HG03064 (cell line): ENCODE data around the gene EDIL3.
"Not testable (repeated sequence)": the region's sequence is repeated elsewhere in the genome, so short reads cannot be mapped to it uniquely, and the experiment has no call there.

Source experiments
- ATAC-seq: cut with Tn5 transposase; IDR thresholded peaks from one replicate; pipeline ENCODE4 v1.9.1; 2021; ENCODE audit warnings: low read depth; ENCODE audit not compliant: unreplicated experiment

EDIL3 gene

GRCh38 chr5:84379749-84380148 is 4.9 kb downstream of the EDIL3 start:
- no peak for ATAC-seq

- no peak for ATAC-seq
Measured at GRCh38 chr5:84378961-84379360, 5.7 kb downstream of the EDIL3 start.

GRCh38 chr5:84378420-84378819 is 6.3 kb downstream of the EDIL3 start:
- ATAC-seq: no peak

- ATAC-seq: no peak
Measured at GRCh38 chr5:84376346-84376745, 8.3 kb downstream of the EDIL3 start.

- no peak for ATAC-seq
Measured at GRCh38 chr5:84374568-84374967, 10.1 kb downstream of the EDIL3 start.

- no peak for ATAC-seq
Measured at GRCh38 chr5:84373506-84373905, 11.2 kb downstream of the EDIL3 start.

- ATAC-seq: no peak
Measured at GRCh38 chr5:84372066-84372695, 12.5 kb downstream of the EDIL3 start.

- no peak for ATAC-seq
Measured at GRCh38 chr5:84370176-84370575, 14.5 kb downstream of the EDIL3 start.

GRCh38 chr5:84364043-84364442 is 20.6 kb downstream of the EDIL3 start:
- ATAC-seq: no peak

- ATAC-seq: no peak
Measured at GRCh38 chr5:84362061-84362720, 22.5 kb downstream of the EDIL3 start.

GRCh38 chr5:84361572-84361971 is 23.1 kb downstream of the EDIL3 start:
- ATAC-seq: no peak

- ATAC-seq: no peak
Measured at GRCh38 chr5:84360056-84360455, 24.6 kb downstream of the EDIL3 start.

GRCh38 chr5:84354101-84354500 is 30.6 kb downstream of the EDIL3 start:
- ATAC-seq: no peak

GRCh38 chr5:84344788-84345187 is 39.9 kb downstream of the EDIL3 start:
- no peak for ATAC-seq

GRCh38 chr5:84343171-84343570 is 41.5 kb downstream of the EDIL3 start:
- no peak for ATAC-seq

GRCh38 chr5:84332106-84332505 is 52.6 kb downstream of the EDIL3 start:
- no peak for ATAC-seq

GRCh38 chr5:84327591-84327990 is 57.1 kb downstream of the EDIL3 start:
- no peak for ATAC-seq

GRCh38 chr5:84322646-84323045 is 62.0 kb downstream of the EDIL3 start:
- no peak for ATAC-seq

GRCh38 chr5:84317826-84318225 is 66.9 kb downstream of the EDIL3 start:
- not testable (repeated sequence) for ATAC-seq

- not testable (repeated sequence) for ATAC-seq
Measured at GRCh38 chr5:84312280-84312679, 72.4 kb downstream of the EDIL3 start.

- not testable (repeated sequence) for ATAC-seq
Measured at GRCh38 chr5:84309850-84310249, 74.8 kb downstream of the EDIL3 start.

- ATAC-seq: no peak
Measured at GRCh38 chr5:84306601-84307000, 78.1 kb downstream of the EDIL3 start.
